HG03139 (cell line): ENCODE measurements around the gene SSX2IP.
A peak's percentile ranks its signal among the peaks of the same experiment; 100 is the strongest.
"Not testable (repeated sequence)": the region's sequence is repeated elsewhere in the genome, so short reads cannot be mapped to it uniquely, and the experiment has no call there.

Experiments used
- ATAC-seq: cut with Tn5 transposase; IDR thresholded peaks from one replicate; pipeline ENCODE4 v1.9.1; 2021; ENCODE audit not compliant: unreplicated experiment

Gene SSX2IP

DNA sequence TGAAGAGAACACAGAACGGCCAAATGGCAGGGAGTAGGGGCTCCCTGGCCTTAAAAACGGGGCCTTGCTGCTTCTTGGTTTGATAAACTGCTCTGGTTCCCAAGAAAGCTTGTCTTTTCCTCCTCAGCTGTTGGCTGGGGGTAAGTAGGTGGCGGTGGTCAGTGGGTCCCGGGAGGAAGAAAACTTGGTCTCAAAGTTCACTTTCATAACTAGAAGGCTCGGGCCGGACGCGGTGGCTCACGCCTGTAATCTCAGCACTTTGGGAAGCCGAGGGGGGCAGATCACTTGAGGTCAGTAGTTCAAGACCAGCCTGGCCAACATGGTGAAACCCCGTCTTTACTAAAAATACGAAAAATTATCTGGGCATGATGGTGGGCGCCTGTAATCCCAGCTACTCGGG is 68.7 kb downstream of the SSX2IP start:
- ATAC-seq: no peak

- peak; percentile 95 for ATAC-seq
Observed at GRCh38 chr1:84620720-84621313, 69.4 kb downstream of the SSX2IP start.

GRCh38 chr1:84619383-84620102 is 70.7 kb downstream of the SSX2IP start:
- ATAC-seq: no peak

- no peak for ATAC-seq
Observed at GRCh38 chr1:84617349-84617748, 72.9 kb downstream of the SSX2IP start.

- no peak for ATAC-seq
Observed at GRCh38 chr1:84615790-84616189, 74.5 kb downstream of the SSX2IP start.

DNA sequence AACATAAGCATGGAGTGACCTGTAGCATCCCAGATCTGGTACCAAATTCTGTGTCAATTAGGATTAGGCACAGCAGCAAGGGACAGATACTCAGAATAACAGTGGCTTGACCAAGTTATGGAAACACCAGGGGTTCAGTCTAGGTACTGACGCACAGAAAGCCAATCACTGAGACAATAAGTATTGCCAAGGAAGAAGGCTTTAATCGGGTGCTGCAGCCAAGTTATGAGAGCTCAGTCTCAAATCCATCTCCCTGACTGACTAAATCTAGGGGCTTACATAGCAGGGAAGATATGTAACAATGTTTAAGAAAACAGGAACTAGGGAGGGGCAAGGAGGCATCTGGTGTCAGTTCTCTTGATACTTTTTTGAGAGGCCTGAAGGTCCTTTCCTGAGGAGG is 76.4 kb downstream of the SSX2IP start:
- no peak for ATAC-seq

DNA sequence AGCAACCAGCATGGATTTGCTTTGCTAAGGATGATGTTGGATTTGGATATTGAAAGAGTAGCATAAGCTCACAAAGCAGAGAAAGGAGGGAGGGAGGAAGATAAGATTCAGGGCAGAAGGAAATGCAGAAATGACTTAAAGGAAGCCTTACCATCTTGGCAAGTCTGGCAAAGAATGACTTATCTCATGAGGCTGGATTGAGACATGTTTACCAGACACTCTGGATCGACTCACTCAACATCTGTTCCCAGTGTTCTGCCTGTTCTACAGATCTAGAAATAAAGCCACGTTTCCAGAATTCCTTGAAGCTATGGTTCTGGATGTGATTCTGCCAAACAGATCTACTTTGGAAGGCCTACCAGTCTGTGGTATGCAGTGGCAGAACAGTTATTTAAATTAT is 77.2 kb downstream of the SSX2IP start:
- no peak for ATAC-seq

GRCh38 chr1:84611796-84612195 is 78.5 kb downstream of the SSX2IP start:
- no peak for ATAC-seq

DNA sequence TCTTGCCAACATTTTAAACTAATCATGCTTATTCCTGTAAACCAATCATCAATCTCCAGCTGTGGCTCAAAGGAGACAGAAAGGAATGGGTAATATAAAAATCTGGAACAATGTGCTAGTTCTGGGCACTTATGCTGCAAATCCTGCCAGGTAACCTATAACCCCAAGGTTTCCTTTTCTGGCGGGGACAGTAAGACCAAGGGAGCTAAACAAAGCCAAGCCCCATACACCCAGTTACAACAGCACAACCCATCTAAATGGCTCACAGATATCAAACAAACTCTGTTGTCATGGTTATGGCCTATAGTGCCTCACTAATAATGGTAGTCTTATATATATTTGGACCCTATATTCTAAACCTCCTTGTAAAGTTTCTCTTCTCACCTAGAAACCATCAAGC is 79.2 kb downstream of the SSX2IP start:
- no peak for ATAC-seq

GRCh38 chr1:84606977-84607376 is 83.3 kb downstream of the SSX2IP start:
- no peak for ATAC-seq

DNA sequence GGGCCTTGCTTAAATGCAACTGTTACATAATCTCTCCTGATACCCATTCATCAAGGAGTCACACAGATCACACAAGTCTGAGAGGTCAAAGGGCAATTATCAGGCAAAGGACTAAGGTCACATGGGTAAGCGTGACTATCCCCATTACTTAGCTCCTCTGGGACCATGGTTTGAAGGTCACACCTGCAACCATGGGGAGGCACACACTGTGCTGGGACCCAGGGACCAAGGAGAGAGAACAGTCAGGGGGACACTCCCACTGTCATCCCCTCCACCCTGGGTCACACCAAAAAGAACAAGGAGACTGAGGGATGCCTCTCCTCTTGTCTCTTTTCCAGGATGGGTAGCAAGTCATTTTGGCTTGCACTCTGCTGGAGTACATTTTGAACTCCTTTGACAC is 85.1 kb downstream of the SSX2IP start:
- ATAC-seq: no peak

DNA sequence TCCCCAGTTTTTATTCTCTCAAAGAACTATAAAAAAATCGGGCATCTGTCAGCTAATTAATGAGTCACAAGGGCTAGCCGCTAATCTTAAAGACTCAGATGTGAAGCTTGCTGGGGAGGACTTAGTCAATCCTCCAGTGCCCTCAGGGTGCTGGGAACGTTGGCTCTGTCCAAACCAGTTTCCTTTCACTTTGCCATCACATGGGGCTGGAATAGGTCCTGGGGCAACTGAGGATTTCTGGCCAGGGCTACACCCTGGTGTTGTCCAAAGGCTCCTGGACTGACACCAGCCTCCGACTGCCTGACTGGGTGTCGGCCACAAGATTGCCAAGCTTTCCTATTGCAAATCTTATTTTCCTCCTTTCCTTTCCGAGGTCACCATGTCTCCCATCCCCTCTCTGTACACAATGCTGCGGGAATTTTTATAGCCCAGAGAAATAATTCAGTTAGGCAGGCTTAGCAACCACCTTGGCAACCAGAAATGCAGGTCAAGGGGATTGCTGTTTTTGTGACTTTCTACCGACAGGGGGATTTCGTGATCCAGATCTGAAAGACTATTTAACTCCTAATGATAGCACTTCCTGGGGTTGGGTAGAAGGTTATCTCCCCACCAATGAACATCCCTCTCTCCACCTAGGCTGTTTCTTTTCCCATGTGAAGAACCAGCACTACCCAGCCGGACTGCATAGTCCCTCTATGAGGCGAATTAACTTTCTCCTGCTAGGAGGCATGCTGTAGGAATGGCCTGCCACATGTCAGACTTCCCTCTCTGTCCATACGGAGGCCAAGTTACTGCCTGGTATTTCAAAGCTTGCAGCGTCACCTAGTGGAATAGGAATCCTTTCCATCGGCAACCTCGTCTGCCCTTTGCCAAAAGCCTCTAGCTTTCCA is 86.1 kb downstream of the SSX2IP start:
- no peak for ATAC-seq

- ATAC-seq: no peak
Observed at GRCh38 chr1:84603223-84603622, 87.0 kb downstream of the SSX2IP start.

- no peak for ATAC-seq
Observed at GRCh38 chr1:84600796-84601195, 89.5 kb downstream of the SSX2IP start.

- ATAC-seq: peak; percentile 71
Observed at GRCh38 chr1:84598846-84599741, 91.2 kb downstream of the SSX2IP start.

- ATAC-seq: no peak
Observed at GRCh38 chr1:84598418-84598817, 91.8 kb downstream of the SSX2IP start.

DNA sequence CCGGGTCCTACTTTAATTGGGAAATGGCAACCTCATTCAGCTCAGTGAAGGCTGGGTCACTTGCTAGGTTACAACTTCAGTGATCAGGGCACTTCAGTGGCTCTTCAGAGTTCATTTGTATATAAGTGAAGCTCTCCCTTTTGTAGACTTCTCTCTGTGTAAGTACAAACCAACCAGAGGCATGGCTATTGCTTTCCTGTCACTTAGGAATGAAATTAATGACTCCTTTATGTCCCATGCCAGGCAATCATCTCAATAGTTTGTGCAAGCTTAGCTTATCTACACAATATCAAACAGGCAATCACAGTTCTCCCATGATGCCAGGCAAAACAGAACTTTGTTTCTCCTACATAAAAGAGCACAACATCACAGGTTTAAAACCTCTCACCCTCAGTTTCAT is 93.2 kb downstream of the SSX2IP start:
- ATAC-seq: no peak

- not testable (repeated sequence) for ATAC-seq
Observed at GRCh38 chr1:84594959-84595358, 95.3 kb downstream of the SSX2IP start.
